Left lobe of liver (tissue), 2 donors: ENCODE results near the gene ZBED1. TPM values are rescaled to one million over a fixed set of nuclear protein-coding genes. Genes with fewer than 3 reads are reported as not detected.
A peak's percentile ranks its signal among the peaks of the same experiment; 100 is the strongest.
"Not testable (repeated sequence)": the region's sequence is repeated elsewhere in the genome, so short reads cannot be mapped to it uniquely, and the experiment has no call there.

ENCODE experiments used
- ATAC-seq: fragments of 200-7000 bp; cut with Tn5 transposase; one replicate; pipeline ENCODE4 v1.9.1; 2020; ENCODE audit warnings: mild to moderate bottlenecking, moderate library complexity
- DNase-seq: peaks from one replicate; pipeline ENCODE4 v3.0.0-alpha.2; 2020; ENCODE audit warnings: low spot score
- total RNA-seq: library from RNA; stranded (reverse); gene quantifications from one replicate; pipeline ENCODE4 v1.2.1, GENCODE V29; 2021
- donor health status: DM: no; HTN: no; CAD: no; lungs with moderate emphysema.
- donor health status: DM: no; HTN: yes; CAD: no.

ZBED1 gene
- total RNA-seq, 1 donor from 2014 or later: 49.4 TPM

DNA sequence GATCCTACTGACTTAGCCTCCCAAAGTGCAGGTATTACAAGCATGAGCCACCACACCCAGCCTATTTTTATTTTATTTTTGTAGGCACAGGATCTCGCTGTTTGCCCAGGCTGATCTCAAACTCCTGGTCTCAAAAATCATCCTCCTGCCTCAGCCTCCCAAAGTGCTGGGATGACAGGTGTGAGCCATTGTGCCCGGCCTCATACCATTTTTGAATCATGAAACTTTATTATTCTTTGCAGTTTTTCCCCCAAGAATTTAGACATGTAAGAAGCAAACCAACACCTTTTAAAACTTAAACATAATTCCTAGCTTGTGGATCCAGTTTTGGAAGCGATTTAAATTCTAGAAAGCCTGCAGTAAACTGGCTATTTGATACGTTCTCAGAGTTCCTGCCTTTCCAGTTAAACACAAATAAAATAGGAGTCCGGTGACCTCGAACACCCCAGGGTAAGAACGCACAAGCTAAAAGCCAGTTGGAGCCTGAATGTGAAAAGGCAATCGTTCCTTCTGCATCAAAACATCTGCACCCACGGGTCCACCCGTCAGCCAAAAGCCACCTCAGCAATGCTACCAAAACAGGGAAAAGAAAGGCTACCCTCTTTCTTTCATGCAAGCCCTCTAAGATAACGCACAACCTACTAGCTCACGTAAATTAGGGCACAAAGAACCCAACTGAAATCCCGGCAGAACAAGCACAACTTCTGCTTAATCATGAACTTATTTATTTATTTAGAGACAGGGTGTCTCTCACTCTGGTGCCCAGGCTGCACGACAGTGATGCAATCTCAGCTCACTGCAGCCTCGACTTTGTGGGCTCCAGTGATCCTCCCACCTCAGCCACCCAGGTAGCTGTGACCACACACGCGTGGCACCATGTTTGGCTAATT lies 39.7 kb downstream of the ZBED1 start:
- ATAC-seq (peak; percentile 85), DNase-seq (peak; percentile 69)

- peak; percentile 9 for ATAC-seq
- DNase-seq: not testable (repeated sequence)
Observed at GRCh38 chrX:2460048-2460447, 40.7 kb downstream of the ZBED1 start.

GRCh38 chrX:2458309-2458708 lies 42.5 kb downstream of the ZBED1 start:
- ATAC-seq (no peak), DNase-seq (no peak)

DNA sequence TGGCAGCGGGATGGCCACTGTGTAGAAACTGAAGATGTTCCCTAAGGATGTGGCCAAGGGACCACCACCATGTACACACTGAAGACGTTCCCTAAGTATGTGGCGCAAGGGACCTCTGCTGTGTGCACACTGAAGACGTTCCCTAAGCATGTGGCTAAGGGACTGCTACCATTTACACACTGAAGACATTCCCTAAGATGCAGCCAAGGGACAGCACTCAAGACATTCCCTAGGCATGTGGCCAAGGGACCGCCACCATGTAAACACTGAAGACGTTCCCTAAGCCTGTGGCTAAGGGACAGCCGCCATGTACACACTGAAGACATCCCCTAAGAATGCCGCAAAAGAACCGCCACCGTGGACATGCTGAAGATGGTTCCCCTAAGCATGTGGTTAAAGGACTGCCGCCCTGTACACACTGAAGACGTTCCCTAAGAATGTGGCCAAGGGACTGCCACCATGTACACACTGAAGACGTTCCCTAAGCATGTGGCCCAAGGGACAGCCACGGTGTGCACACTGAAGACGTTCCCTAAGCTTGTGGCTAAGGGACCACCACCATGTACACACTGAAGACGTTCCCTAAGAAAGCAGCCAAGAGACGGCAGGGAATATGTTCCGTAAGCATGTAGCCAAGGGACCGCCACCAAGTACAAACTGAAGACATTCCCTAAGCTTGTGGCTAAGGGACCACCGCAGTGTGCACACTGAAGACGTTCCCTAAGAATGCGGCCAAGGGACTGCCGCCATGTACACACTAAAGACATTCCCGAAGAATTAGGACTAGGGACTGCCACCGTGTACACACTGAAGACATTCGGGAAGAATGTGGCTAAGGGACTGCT lies 43.3 kb downstream of the ZBED1 start:
- DNase-seq: no peak
- no peak for ATAC-seq

DNA sequence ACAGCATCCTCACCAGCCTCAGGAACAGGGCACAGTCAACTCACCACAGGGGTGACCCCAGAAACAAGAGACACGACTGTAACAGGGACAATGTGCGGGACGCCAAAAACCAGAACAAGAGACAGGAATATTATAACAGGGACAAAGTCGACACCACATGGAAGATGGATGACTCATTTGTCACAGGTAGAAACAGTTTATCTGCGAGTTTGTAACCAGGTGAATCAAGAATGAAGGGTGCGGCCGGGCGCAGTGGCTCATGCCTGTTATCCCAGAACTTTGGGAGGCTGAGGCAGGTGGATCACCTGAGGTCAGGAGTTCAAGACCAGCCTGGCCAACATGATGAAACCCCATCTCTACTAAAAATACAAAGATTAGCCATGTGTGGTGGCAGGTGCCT lies 44.7 kb downstream of the ZBED1 start:
- DNase-seq, ATAC-seq: not testable (repeated sequence)

DNA sequence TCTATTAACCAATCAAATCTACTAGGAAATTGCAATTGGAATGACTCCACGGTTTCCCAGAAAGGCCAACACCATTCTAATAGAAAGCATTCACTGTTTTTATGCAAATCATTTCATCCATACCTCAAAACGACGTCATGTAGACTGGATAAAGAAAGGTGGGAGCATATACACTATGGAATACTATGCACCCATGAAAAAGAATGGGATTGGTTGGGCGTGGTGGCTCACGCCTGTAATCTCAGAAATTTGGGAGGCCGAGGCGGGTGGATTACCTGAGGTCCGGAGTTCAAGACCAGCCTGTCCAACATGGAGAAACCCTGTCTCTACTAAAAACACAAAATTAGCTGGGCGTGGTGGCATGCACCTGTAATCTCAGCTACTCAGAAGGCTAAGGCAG lies 46.2 kb downstream of the ZBED1 start:
- ATAC-seq, DNase-seq: not testable (repeated sequence)

GRCh38 chrX:2452799-2453198 lies 48.0 kb downstream of the ZBED1 start:
- no peak for DNase-seq
- no peak for ATAC-seq

DNA sequence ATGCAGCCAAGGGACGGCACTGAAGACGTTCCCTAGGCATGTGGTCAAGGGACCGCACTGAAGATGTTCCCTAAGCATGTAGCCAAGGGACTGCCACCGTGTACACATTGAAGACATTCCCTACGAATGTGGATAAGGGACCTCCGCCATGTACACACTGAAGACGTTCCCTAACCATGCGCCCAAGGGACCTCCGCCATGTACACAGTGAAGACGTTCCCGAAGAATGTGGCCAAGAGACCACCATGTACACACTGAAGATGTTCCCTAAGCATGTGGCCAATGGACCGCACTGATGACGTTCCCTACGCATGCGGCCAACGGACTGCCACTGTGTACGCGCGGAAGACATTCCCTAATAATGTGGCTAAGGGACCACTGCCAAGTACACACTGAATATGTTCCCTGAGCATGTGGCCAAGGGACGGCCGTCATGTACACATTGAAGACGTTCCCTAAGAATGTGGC lies 48.4 kb downstream of the ZBED1 start:
- DNase-seq (no peak), ATAC-seq (no peak)

- DNase-seq: no peak
- no peak for ATAC-seq
Observed at GRCh38 chrX:2451501-2452316, 49.1 kb downstream of the ZBED1 start.

- ATAC-seq (no peak), DNase-seq (no peak)
Observed at GRCh38 chrX:2450681-2451080, 50.1 kb downstream of the ZBED1 start.

DNA sequence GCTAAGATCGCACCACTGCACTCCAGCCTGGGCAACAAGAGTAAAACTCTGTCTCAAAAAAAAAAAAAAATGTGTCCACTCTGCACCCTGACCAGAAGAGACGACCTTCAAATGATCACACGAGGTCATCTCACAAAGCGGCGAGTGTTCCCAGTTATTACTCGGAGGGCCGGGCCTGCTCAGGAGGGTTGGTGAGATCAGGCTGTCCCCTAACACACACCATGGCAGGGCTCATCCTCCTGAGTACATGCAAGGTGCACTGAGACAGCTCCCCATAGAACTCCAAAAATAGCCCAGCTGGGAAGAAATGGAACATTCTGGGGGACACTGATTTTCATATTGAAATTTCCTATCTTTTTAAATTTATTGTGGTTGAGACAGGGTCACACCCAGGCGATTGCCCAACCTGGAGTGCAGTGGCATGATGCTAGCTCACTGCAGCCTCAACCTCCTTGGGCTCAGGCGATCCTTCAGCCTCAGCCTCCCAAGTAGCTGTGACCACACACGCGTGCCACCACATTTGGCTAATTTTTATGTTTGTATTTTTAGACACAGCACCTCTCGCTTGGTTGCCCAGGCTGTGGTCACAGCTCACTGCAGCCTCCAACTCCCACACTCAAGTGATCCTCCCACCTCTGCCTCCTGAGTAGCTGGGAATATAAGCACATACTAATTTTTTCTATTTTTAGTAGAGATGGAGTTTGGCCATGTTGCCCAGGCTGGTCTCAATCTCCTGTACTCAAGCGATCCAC lies 51.5 kb downstream of the ZBED1 start:
- ATAC-seq (peak; percentile 21), DNase-seq (no peak)

DNA sequence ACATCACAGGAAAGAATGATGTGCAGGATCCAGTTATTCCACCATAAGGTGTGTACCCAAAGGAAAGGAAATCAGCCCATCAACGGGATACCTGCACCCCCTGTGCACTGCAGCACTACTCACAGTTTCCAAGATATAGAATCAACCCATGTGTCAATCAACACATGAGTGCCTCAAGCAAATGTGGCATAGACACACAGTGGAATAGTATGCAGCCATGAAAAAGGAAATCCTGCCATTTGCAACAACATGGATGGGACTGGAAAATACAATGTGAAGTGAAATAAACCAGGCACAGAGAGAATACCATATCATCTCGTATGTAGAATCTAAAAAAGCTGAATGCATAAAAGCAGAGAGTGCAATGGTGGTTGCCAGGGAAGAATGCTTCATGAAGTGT lies 53.3 kb downstream of the ZBED1 start:
- no peak for ATAC-seq
- DNase-seq: no peak

- no peak for DNase-seq
- ATAC-seq: no peak
Observed at GRCh38 chrX:2446815-2447214, 54.0 kb downstream of the ZBED1 start.

DNA sequence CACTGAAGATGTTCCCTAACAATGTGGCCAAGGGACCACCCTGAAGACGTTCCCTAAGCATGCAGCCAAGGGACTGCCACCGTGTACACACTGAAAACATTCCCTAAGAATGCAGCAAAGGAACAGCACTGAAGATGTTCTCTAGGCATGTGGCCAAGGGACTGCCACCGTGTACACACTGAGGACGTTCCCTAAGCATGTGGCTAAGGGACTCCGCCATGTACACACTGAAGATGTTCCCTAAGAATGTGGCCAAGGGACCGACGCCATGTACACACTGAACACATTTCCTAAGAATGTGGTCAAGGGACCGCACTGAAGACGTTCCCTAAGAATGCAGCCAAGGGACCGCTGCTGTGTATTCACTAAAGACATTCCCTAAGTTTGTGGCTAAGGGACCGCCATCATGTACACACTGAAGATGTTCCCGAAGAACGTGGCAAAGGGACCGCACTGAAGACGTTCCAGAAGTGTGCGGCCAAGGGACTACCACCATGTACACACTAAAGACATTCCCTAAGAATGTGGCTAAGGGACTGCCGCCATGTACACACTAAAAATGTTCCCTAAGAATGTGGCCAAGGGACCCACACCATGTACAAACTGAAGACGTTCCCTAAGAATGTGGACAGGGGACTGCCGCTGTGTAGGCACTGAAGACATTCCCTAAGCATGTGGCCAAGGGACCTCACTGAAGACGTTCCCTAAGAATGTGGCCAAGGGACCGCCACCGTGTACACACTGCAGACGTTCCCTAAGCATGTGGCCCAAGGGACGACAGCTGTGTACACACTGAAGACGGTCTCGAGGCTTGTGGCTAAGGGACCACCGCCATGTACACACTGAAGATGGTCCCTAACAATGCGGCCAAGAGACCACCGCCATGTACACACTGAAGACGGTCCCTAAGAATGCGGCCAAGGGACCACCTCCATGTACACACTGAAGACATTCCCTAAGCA lies 54.8 kb downstream of the ZBED1 start:
- ATAC-seq: no peak
- no peak for DNase-seq

DNA sequence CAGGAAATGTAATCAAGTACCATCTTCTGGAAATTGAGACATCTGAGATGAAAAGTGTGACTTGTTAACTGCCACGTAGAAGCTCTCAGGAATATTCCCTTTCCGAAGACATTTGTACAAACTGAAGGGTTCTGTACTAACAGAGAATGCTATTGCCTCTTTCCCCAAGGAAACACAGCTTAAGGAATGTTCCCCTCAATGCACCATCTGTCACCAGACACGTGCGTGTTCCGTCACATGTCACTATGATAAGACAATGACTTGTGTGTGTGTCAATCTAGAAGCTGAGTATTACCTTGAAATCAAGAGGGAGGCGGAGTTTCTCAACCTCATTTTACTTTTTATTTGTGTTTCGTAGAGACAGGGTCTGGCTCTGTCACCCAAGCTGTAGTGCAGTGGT lies 58.1 kb downstream of the ZBED1 start:
- DNase-seq (no peak), ATAC-seq (no peak)

- ATAC-seq (no peak), DNase-seq (no peak)
Observed at GRCh38 chrX:2441466-2441865, 59.3 kb downstream of the ZBED1 start.

DNA sequence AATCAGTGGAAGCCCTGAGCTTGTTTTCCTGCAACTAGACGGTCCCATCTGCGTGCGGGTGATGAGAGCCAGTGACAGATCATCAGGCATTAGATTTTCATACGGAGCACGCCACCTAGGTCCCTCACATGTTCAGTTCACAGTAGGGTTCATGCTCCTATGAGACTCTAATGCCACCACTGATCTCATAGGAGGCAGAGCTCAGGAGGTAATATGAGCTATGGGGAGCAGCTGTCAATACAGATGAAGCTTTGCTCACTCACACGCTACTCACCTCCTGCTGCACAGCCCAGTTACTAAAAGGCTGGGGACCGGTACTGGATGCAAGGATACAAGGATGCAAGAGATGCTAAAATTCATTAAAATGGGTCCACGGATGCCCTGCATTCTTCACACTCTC lies 61.2 kb downstream of the ZBED1 start:
- DNase-seq (no peak), ATAC-seq (no peak)
